GM19452 (cell line): ENCODE data around the gene RAB13.
A peak's percentile ranks its signal among the peaks of the same experiment; 100 is the strongest.
"Not testable (repeated sequence)": the region's sequence is repeated elsewhere in the genome, so short reads cannot be mapped to it uniquely, and the experiment has no call there.

Experiments used
- ATAC-seq: cut with Tn5 transposase; IDR thresholded peaks from one replicate; pipeline ENCODE4 v1.9.1; 2021; ENCODE audit not compliant: unreplicated experiment

RAB13 gene

DNA sequence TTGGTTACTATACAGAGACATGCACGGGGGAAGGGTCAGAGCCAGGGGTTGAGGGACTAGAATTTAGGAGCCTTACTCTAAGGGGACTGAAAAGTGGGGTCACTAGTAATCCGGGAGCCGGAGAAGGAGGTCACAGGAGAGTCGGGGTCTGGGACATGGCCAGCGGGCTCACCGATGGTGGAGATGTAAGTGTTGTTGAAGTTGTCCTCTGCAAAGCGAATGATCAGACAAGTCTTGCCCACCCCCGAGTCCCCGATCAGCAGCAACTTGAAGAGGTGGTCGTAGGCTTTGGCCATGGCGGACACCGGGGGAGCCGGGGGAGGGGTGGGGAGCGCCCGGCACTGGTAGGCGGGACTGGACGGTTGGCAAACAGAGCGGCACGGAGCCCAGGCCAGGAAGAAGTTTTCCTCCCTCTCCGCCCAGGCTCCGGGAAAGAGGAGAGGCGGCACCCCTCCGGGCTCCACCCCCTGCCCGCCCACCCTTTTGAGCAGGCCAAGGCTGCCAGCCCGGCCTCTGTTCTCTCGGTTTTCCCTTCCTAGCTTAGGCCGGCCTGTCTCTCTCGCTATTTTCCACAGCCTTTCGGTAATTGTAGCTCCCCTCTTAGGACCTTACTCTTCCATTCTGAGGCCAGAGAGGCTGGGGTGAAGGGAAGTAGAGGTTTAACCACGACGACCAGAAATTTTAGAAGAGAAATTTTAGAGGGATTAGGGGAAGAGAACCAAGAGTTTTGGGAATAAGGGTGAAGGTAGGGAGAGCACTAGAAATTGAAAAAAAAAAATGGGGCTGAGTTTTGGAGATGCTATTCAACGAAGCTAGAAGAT, at the start of gene RAB13:
RAB13 (minus strand) TSS at position 399 of the 821 bp plus-strand sequence; CDS start at position 296, 103 bp downstream.
- no peak for ATAC-seq

DNA sequence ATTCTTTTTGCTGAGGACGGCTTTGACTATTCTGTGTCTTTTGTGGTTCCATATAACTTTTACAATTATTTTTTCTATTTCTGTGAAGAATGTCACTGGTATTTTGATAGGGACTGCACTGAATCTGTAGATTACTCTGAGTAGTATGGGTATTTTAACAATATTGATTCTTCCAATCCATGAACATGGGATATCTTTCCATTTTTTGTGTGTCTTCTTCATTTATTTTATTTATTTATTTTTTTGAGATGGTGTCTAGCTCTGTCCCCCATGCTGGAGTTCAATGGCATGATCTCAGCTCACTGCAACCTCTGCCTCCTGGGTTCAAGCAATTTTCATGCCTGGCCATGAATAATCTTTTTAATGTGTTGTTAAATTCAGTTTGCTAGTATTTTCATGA, 47.6 kb upstream of the RAB13 start:
- ATAC-seq = not testable (repeated sequence)

- no peak for ATAC-seq
These were observed 33.8 kb upstream of the RAB13 start for GRCh38 chr1:154019940-154020339.

DNA sequence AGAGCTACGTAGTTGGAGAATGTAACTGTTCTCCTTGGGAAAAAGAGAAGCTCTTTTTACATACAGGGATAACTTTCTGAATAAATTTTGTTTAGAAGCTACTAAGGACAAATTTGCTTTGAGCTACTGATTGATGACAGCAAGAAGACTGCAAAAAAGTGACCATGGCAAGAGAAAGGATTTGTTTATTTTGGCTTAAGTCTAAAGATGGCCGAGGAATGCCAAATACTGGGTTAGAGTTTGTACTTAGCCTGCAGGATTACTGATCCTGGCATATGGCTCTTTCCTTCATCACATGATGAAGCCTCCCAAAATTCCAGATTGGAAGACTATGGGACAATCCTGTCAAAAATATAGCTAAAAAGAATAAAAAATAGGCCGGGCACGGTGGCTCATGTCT, 33.1 kb upstream of the RAB13 start:
- no peak for ATAC-seq

DNA sequence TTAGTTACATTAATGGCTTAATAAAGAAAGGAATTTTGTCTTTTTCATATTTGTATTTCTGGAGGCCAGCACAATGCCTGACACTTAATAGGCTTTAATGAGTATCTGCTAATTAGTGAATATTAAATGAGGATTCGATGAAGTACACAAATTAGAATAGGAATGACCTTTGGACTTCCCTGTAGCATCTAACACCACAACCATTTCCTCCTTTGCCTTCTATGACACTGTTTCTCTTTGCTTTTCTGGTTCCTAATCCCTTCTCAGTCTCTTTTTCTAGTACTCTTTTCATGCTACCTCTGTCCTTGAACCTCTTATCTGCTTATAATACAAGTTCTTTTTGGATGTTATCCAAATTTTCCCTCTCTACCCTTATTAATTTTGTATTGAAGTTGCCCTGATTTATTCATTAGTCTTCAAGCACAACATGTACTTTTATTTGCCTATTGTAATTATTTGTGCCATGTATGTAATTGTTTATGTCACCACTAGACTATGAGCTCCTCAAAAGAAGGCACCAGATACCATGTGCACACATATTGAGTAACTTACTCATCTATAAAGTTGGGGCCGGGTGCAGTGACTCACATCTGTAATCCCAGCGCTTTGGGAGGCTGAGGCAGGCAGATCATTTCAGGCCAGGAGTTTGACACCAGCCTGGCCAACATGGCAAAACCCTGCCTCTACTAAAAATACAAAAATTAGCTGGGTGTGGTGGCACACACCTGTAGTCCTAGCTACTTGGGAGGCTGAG, 28.2 kb upstream of the RAB13 start:
- no peak for ATAC-seq

GRCh38 chr1:154012543-154012942, 26.4 kb upstream of the RAB13 start:
- not testable (repeated sequence) for ATAC-seq

- ATAC-seq = no peak
These were observed 26.0 kb upstream of the RAB13 start for GRCh38 chr1:154012129-154012528.

GRCh38 chr1:154006136-154006535, 20.0 kb upstream of the RAB13 start:
- ATAC-seq = no peak

GRCh38 chr1:154000420-154000819, 14.3 kb upstream of the RAB13 start:
- ATAC-seq = no peak

DNA sequence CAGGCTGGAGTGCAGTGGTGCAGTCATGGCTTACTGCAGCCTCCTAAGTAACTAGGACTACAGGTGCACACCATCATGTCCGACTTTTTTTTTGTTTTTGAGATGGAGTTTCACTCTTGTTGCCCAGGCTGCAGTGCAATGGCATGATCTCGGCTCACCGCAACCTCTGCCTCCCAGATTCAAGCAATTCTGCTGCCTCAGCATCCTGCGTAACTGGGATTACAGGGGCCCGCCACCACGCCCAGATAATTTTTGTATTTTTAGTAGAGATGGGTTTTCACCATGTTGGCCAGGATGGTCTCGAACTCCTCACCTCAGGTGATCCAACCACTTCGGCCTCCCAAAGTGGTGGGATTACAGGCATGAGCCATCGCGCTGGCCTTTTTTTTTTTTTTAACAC, 10.7 kb upstream of the RAB13 start:
- ATAC-seq = not testable (repeated sequence)

DNA sequence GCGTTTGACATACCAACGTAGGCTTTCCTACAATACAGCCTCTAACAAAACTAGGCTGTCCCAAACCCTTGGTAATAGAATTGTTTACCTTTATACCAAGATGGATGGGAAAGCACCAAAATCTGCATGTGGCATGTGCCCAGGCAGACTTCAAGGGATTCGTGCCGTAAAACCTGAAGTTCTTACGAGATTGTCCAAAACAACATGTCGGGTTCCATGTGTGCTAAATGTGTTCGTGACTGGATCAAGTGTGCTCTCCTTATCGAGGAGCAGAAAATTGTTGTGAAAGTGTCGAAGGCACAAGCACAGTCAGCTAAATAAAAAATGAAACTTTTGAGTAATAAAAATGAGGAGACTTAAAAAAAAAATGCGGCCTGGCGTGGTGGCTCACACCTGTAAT, 9.5 kb upstream of the RAB13 start:
- ATAC-seq = no peak

- no peak for ATAC-seq
These were observed 9.1 kb upstream of the RAB13 start for GRCh38 chr1:153995202-153995601.

DNA sequence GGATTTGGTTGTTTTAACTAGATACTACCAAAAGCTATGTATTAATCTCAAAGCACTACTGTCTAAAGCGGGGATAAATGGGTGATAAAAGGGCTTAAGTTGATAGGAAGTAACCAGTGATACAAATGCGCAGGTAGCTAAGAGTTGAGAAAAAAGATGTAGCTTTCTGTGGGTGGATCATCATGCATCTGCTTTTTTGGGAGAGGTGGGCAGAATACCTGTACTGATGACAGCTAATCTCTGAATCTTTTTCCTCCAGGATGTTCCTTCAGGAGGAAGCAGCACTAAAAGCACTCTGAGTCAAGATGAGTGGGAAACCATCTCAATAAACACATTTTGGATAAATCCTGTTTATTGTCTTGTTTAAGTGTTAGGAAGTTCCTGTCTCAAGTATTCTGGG, 5.7 kb upstream of the RAB13 start:
- ATAC-seq = no peak

DNA sequence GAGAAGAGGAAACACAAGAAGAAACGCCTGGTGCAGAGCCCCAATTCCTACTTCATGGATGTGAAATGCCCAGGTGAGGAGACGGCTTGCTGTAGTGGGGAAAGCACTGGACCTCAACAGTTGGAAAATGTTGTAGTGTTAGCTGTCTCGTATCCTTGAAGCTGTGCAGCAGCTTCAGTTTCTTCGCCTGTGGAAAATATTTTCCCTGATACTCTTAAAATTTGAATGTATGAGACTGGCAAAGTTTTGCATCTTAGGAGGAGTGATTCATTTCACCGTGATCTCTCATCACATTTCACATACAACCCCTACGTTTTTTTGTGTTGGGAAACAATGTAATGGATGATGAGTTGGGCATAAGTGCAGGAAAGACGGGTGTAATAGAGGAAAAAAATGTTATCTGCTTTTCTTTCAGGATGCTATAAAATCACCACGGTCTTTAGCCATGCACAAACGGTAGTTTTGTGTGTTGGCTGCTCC, 5.1 kb upstream of the RAB13 start:
- no peak for ATAC-seq

GRCh38 chr1:153990468-153991150, 4.5 kb upstream of the RAB13 start, which contains the start of gene RPS27:
Gene RPS27 (plus strand): TSS chr1:153990762. CDS start chr1:153990797, 35 bp downstream.
- peak; percentile 60 for ATAC-seq

- ATAC-seq = no peak
These were observed 1.5 kb upstream of the RAB13 start for GRCh38 chr1:153987621-153988020.

DNA sequence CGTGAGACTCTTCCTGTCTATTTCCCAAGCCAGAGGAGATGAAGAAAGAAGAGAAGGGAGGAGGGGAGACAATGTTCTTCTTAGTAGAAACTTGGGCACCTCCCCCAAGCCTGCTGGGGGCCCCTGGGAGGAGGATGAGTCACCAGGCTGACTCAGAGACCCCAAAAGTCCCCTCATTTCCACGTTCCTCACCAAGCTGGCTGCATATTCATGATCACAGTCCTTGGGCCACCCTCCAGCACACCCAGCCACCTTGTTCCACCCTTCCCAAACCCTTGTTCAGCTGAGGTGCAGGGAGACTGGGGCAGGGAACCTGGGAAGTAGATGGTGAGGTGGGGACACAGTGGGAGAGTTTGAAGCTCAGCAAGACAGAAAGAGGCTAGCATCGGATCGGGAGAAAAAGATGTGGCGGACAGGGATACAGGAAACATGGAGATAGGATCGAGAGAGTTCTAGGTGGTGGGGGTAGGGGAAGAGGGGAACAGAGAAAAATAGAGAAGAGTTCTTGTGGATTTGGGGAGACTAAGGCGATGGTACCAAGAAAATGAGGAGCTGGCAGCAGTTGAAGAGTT, 712 bp downstream of the RAB13 start:
- ATAC-seq = no peak

DNA sequence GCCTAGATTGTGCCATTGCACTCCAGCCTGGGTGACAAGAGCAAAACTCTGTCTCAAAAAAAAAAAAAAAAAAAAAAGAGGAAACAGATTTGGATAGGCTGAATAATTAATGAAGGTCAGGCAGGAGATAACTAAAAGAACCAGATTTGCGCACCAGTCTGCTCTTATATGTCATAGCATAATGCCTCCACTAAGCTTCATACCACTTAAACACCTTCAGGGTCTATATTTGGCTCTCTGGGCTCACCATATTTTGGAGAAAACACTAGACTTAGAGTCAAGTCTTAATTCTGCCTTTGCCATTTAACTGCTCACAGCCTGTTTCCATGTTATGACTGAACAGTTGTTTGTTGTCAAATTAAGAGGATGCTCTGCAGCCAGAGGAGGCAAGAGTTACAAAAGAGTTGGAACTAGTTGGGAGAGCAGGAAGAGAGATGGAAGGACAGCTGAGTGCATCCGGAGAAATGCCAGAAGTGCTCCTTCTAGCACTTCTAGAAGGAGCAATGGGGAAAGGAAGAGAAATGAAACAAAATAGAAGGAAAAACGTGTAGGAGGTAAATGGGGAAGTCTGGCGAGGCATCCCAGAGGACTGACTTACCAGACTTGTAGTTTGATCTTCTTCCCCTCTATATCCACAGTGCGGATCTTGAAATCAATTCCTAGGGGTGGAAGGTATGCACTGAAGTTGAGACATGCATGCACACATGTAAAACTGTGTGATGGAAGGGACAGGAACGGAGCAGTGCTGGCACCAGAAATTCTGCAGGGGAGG, 1.8 kb downstream of the RAB13 start:
- no peak for ATAC-seq

DNA sequence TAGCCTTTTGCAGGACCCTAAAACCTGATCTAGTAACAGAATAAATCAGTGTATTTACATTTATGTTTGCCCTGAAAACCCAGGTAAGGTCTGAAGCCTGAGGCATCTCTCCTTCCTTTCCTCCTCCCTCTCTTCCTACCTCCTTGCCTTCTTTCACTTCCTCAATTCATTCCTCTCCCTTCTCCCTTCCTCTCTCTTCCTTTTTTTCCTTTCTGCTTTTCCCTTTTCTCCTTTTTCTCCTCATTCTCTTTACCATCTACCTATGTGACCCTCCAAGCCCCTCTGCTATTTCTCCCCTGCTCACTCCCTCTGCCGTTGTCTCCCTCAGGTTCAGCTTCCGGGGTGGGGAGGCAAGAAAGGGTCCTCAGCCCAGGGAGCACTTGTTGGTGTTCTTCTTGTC, 4.4 kb downstream of the RAB13 start:
- ATAC-seq = not testable (repeated sequence)

- not testable (repeated sequence) for ATAC-seq
These were observed 7.0 kb downstream of the RAB13 start for GRCh38 chr1:153979091-153979490.
